Measurements from ENCODE around the gene LDAH. TPM values are rescaled to one million over a fixed set of nuclear protein-coding genes. Genes with fewer than 3 reads are reported as not detected.

The LDAH gene
- total RNA-seq, 1 experiment from 2014 or later = 27.4 TPM

DNA sequence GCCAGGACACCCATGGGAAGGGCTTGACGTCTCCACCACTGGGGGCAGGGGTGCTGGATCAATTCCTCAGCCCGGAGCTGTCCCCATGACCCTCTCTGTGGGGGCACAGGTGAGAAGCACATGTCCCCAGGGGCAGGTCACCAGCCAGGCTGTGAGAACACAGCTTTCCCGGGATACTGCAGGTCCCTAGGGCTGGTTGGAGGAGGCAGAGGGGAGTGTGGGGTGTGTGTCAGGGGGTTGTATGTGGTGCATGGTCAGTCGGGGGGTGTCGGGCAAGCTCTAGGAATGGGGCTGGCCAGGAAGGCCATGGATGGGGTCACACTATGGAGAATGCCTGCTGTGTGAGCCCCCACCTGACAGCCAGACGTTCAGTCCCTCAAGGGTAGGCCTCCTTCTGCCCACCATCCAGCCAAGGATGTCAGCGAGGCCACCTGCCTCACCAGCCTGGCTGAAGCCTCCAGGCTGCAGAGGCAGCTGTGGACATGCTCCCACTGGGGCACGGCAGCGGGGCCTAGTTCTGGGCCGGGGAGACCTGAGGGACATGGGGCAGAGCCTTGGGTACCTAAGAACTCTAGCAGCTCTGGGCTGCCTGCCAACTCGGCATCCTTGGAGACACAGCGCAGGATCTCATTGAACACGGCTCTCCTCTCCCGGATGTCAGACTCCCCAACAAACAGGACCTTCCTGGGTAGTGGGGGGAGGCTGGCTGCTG, 182.3 kb downstream of the LDAH start:
- CTCF ChIA-PET = no interaction called here
- Histone ChIP-seq H3K9me3 (ENCODE audit: low read depth, low read length, poor library complexity, severe bottlenecking) (no peaks in the 10 kb centered on the region), H3K4me3 (ENCODE audit: low read depth, low read length, poor library complexity, severe bottlenecking) (no peak overlapping the region), H3K36me3 (ENCODE audit: insufficient read depth, low read length, poor library complexity, severe bottlenecking) (no peaks in the 10 kb centered on the region), H3K27me3 (replicated peaks; ENCODE audit: insufficient read depth, low read depth, low read length, poor library complexity) (no peaks in the 10 kb centered on the region), H3K4me1 (ENCODE audit: insufficient read depth, low read length, poor library complexity, severe bottlenecking) (no peaks in the 10 kb centered on the region), H3K27ac (ENCODE audit: low read depth, low read length, poor library complexity, severe bottlenecking) (no peak overlapping the region)
- no peak for TF ChIP-seq EZH2 (IDR thresholded peaks at IDR 0.05; ENCODE audit: borderline replicate concordance, low read depth, low read length, poor library complexity, severe bottlenecking)
- TF ChIP-seq, protein P1, sequence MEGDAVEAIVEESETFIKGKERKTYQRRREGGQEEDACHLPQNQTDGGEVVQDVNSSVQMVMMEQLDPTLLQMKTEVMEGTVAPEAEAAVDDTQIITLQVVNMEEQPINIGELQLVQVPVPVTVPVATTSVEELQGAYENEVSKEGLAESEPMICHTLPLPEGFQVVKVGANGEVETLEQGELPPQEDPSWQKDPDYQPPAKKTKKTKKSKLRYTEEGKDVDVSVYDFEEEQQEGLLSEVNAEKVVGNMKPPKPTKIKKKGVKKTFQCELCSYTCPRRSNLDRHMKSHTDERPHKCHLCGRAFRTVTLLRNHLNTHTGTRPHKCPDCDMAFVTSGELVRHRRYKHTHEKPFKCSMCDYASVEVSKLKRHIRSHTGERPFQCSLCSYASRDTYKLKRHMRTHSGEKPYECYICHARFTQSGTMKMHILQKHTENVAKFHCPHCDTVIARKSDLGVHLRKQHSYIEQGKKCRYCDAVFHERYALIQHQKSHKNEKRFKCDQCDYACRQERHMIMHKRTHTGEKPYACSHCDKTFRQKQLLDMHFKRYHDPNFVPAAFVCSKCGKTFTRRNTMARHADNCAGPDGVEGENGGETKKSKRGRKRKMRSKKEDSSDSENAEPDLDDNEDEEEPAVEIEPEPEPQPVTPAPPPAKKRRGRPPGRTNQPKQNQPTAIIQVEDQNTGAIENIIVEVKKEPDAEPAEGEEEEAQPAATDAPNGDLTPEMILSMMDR (conservative IDR thresholded peaks at IDR 0.05; ENCODE audit: low read depth, low read length) = no peak
- intact Hi-C loops (cut with micrococcal nuclease; ENCODE audit: unreplicated experiment) = loop anchor here (10.0 kb wide), 1 partner anchor 416 kb away; the partner anchor contains the start of gene SDC1
- POLR2A ChIA-PET (ENCODE audit: low non-redundant PET) = no interaction called here
- BruUV-seq (replicated peaks) = no TSS peak
- no peak for DNase-seq (ENCODE audit: low spot score)

DNA sequence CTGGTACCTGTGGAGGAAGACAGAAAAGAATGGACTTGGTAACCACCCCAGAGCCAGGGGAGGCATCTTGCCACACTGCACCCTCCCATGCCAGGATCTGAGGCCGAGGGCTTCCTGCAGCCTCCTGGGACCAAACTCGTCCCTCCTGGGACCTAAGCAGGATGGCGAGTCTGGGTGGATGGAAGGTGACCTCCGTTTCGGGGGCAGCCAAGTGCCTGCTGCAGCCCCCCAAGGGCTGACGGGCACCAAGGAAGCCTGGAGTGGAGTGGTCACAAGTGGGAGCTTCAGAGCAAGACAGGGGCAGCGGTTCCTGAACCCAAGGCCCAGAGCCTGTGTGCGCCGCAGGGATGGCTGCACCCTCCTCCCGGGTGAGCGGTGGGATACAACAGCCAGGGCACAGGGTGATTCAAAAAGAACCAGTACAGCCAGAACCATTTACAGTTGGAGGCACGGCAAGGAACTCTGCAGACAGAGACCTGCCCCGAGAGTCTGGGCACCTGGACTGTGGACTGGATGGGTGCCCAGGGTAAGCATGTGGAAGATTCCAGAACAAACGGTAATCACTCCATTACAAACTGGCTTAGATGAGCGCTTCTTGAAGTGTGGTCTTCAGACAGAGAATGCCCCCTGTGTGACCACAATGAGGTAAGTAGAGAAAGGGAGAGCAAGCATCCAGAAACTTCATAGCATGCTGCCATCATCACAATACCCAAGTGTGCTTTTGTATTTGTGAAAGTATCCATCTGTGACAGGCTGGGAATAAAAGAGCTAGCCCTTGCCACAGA, 184.1 kb downstream of the LDAH start:
- no TSS peak for BruUV-seq (replicated peaks)
- intact Hi-C loops (cut with micrococcal nuclease; ENCODE audit: unreplicated experiment) = no loop called here
- Histone ChIP-seq H3K27me3 (replicated peaks; ENCODE audit: insufficient read depth, low read depth, low read length, poor library complexity) (no peaks in the 10 kb centered on the region), H3K4me1 (ENCODE audit: insufficient read depth, low read length, poor library complexity, severe bottlenecking) (no peaks in the 10 kb centered on the region), H3K9me3 (ENCODE audit: low read depth, low read length, poor library complexity, severe bottlenecking) (no peaks in the 10 kb centered on the region), H3K4me3 (ENCODE audit: low read depth, low read length, poor library complexity, severe bottlenecking) (no peak overlapping the region), H3K36me3 (ENCODE audit: insufficient read depth, low read length, poor library complexity, severe bottlenecking) (no peaks in the 10 kb centered on the region), H3K27ac (ENCODE audit: low read depth, low read length, poor library complexity, severe bottlenecking) (no peak overlapping the region)
- no peak for DNase-seq (ENCODE audit: low spot score)
- TF ChIP-seq EZH2 (IDR thresholded peaks at IDR 0.05; ENCODE audit: borderline replicate concordance, low read depth, low read length, poor library complexity, severe bottlenecking) = no peak
- TF ChIP-seq, protein P1 (conservative IDR thresholded peaks at IDR 0.05; ENCODE audit: low read depth, low read length) = no peak
- POLR2A ChIA-PET (ENCODE audit: low non-redundant PET) = no interaction called here
- CTCF ChIA-PET = interaction anchor here (0.5 kb wide), 1 partner anchor 269 kb away, joined by 6 read pairs; no protein-coding TSS in a partner anchor

DNA sequence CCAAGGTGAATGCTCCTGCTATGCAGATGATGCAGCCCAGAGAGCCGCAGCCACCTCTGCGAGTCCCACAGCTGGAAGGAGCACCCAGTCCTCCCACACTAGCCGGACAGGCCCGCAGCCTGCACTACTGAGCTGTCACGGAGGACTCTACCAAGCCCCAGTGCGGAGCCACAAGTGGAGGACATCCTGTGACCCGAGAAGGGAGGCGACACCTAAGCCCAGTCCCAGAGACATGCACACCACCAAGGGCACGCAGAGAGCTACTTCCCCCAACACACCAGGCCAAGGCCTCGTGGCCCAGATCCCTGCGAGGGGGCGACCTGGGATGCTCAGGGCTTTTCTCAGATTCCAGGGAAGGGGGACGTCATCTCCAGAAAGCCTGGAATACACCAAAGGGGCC, 184.9 kb downstream of the LDAH start:
- Histone ChIP-seq H3K36me3 (ENCODE audit: insufficient read depth, low read length, poor library complexity, severe bottlenecking) (no peaks in the 10 kb centered on the region), H3K4me1 (ENCODE audit: insufficient read depth, low read length, poor library complexity, severe bottlenecking) (no peaks in the 10 kb centered on the region), H3K4me3 (ENCODE audit: low read depth, low read length, poor library complexity, severe bottlenecking) (no peak overlapping the region), H3K27ac (ENCODE audit: low read depth, low read length, poor library complexity, severe bottlenecking) (no peak overlapping the region), H3K9me3 (ENCODE audit: low read depth, low read length, poor library complexity, severe bottlenecking) (no peaks in the 10 kb centered on the region), H3K27me3 (replicated peaks; ENCODE audit: insufficient read depth, low read depth, low read length, poor library complexity) (no peaks in the 10 kb centered on the region)
- ChIA-PET POLR2A (ENCODE audit: low non-redundant PET) (interaction anchor here (0.6 kb wide), 1 partner anchor 188 kb away, joined by 5 read pairs; no protein-coding TSS in a partner anchor), CTCF (interaction anchor here (0.5 kb wide), 1 partner anchor 268 kb away, joined by 6 read pairs; no protein-coding TSS in a partner anchor)
- no peak for DNase-seq (ENCODE audit: low spot score)
- intact Hi-C loops (cut with micrococcal nuclease; ENCODE audit: unreplicated experiment) = no loop called here
- TF ChIP-seq, protein P1 (conservative IDR thresholded peaks at IDR 0.05; ENCODE audit: low read depth, low read length) = no peak
- no peak for TF ChIP-seq EZH2 (IDR thresholded peaks at IDR 0.05; ENCODE audit: borderline replicate concordance, low read depth, low read length, poor library complexity, severe bottlenecking)
- BruUV-seq (replicated peaks) = no TSS peak
